Adrenal gland (tissue), 5 donors: ENCODE data around the gene MATN3.

ENCODE experiments used
- POLR2A ChIP-seq, 2 donors: fragments of 450-650 bp; IDR thresholded peaks; one replicate each; pipeline ENCODE4 v1.6.1; 2017; ENCODE audit warnings: antibody characterized with exemption in 2 of 2, mild to moderate bottlenecking in 2 of 2, moderate library complexity in 1 of 2
- TF ChIP-seq, protein P1 (sequence below), 6 experiments: fragments of 450-650 bp in 4 of 6; fragments of 200-600 bp in 2 of 6; sonication (generic) in 1 of 6; IDR thresholded peaks; 1 replicate in 5 of 6; 2 replicates in 1 of 6; pipeline versions ENCODE4 v1.5.1 to v1.8.0; 2016 to 2021; ENCODE audit warnings: antibody characterized with exemption in 6 of 6, mild to moderate bottlenecking in 2 of 6, moderate library complexity in 1 of 6
- donor health status: DM: no; HTN: no; CAD: no.

GRCh38 chr2:19988600-19988999 is 23.9 kb downstream of the MATN3 start:
- TF ChIP-seq, protein P1, sequence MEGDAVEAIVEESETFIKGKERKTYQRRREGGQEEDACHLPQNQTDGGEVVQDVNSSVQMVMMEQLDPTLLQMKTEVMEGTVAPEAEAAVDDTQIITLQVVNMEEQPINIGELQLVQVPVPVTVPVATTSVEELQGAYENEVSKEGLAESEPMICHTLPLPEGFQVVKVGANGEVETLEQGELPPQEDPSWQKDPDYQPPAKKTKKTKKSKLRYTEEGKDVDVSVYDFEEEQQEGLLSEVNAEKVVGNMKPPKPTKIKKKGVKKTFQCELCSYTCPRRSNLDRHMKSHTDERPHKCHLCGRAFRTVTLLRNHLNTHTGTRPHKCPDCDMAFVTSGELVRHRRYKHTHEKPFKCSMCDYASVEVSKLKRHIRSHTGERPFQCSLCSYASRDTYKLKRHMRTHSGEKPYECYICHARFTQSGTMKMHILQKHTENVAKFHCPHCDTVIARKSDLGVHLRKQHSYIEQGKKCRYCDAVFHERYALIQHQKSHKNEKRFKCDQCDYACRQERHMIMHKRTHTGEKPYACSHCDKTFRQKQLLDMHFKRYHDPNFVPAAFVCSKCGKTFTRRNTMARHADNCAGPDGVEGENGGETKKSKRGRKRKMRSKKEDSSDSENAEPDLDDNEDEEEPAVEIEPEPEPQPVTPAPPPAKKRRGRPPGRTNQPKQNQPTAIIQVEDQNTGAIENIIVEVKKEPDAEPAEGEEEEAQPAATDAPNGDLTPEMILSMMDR (IDR thresholded peaks at IDR 0.05): no peak
- no peak for TF ChIP-seq POLR2A (IDR thresholded peaks at IDR 0.05)
